Measurements from ENCODE around the gene SLC47A2.

Gene SLC47A2

DNA sequence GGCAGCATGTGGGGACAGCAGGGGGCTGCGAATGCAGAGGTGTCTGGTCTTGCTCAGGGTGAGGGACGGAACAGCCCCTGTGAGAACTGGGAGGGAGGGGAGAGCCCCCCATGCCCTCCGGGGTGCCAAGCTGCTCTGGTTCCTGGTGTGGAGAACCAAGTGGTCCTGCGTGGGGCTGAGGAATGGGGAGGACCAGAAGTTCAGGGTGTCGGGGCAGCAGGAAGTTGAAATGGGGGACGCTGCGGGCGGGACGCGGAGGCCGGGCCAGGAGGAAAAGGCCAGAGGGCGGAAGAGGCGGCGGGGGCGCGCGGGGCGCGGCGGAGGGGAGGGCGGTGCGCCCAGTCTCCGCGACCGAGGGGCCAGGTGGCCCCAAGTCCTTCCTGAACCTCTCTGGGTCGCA lies 28.1 kb upstream of the SLC47A2 start:
- TF ChIP-seq EZH2phosphoT487 (IDR thresholded peaks at IDR 0.05; ENCODE audit: borderline replicate concordance), result no peak
- H3K9ac ChIP-seq (ENCODE audit: low read depth, low read length, poor library complexity, severe bottlenecking), result no peak overlapping the region
- no peak overlapping the region for H3K4me2 ChIP-seq (ENCODE audit: low read depth, low read length, poor library complexity, severe bottlenecking)
- H3K9me2 ChIP-seq (replicated peaks; ENCODE audit: low read depth, low read length), result no peaks in the 10 kb centered on the region
- no peaks in the 10 kb centered on the region for H3K9me3 ChIP-seq (ENCODE audit: insufficient read depth, low read depth, low read length)
- H3K36me3 ChIP-seq (ENCODE audit: insufficient read depth, low read length), result no peaks in the 10 kb centered on the region
- H3K4me3 ChIP-seq (ENCODE audit: low read length, poor library complexity, severe bottlenecking), result no peak overlapping the region
- H3K79me2 ChIP-seq (ENCODE audit: insufficient read depth, low read length), result no peaks in the 10 kb centered on the region
- no peaks in the 10 kb centered on the region for H3K27me3 ChIP-seq (ENCODE audit: insufficient read depth, low read length, poor library complexity, severe bottlenecking)
- no peaks in the 10 kb centered on the region for H3K4me1 ChIP-seq (ENCODE audit: insufficient read depth, low read length, poor library complexity, severe bottlenecking)
- no peaks in the 10 kb centered on the region for H4K20me1 ChIP-seq (ENCODE audit: insufficient read depth, low read length, poor library complexity, severe bottlenecking)
- H2AFZ ChIP-seq (ENCODE audit: low read length), result no peak overlapping the region
- no peaks in the 10 kb centered on the region for H3F3A ChIP-seq (ENCODE audit: low read depth)

DNA sequence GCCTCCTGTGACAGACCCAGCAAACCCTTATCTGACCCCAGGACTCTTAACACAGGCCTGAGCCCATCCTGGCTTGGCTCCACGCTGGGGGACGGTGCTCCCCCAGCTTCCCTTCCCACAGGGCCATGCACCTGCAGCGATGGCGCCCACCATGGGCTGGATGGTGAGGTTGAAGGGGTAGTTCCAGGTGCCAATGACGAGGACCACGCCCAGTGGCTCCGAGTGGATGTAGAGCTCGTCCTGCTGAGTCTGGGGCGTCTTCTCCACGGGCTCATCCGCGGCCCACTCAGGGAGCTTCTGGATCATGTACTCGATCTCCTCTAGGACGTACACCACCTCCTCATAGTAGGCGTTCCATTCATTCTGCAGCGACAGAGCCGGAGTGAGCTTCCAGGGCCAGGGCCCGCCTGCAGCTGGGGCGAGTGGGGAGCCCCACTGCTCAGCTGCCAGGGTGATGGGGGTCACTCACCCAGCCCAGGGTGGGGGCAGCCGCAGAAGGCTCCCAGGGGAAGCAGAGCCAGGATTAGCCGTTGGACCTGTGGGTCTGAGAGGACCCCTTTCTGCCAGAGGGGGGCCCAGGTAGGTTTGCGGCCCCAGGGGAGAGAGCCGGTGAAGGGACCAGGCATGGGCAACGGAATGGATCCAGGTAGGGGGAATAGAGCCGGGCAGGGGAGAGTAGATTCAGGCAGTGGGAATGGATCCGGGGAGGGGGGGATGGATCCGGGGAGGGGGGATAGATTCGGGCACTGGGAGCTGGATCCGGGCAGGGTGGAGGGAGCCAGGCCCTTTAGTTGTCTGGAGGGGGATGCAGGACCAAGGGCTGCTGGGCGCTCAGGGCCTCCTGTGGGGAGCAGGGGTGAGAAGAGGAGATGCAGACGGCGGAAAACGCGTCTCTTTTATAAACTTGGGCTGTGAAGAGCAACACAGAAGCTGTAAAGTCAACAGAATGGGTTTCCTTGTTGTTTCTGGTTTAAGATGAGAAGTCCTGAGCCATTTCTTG lies 27.0 kb upstream of the SLC47A2 start:
- no peaks in the 10 kb centered on the region for H3K79me2 ChIP-seq (ENCODE audit: insufficient read depth, low read length)
- TF ChIP-seq, protein P1, sequence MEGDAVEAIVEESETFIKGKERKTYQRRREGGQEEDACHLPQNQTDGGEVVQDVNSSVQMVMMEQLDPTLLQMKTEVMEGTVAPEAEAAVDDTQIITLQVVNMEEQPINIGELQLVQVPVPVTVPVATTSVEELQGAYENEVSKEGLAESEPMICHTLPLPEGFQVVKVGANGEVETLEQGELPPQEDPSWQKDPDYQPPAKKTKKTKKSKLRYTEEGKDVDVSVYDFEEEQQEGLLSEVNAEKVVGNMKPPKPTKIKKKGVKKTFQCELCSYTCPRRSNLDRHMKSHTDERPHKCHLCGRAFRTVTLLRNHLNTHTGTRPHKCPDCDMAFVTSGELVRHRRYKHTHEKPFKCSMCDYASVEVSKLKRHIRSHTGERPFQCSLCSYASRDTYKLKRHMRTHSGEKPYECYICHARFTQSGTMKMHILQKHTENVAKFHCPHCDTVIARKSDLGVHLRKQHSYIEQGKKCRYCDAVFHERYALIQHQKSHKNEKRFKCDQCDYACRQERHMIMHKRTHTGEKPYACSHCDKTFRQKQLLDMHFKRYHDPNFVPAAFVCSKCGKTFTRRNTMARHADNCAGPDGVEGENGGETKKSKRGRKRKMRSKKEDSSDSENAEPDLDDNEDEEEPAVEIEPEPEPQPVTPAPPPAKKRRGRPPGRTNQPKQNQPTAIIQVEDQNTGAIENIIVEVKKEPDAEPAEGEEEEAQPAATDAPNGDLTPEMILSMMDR (conservative IDR thresholded peaks at IDR 0.05; ENCODE audit: low read length), result no peak
- no peak for TF ChIP-seq EZH2phosphoT487 (IDR thresholded peaks at IDR 0.05; ENCODE audit: borderline replicate concordance)
- no peaks in the 10 kb centered on the region for H3K4me1 ChIP-seq (ENCODE audit: insufficient read depth, low read length, poor library complexity, severe bottlenecking)
- H3K9me3 ChIP-seq (ENCODE audit: insufficient read depth, low read depth, low read length), result no peaks in the 10 kb centered on the region
- no peak overlapping the region for H3K4me2 ChIP-seq (ENCODE audit: low read depth, low read length, poor library complexity, severe bottlenecking)
- H3F3A ChIP-seq (ENCODE audit: low read depth), result no peaks in the 10 kb centered on the region
- H3K27me3 ChIP-seq (ENCODE audit: insufficient read depth, low read length, poor library complexity, severe bottlenecking), result no peaks in the 10 kb centered on the region
- H3K9ac ChIP-seq (ENCODE audit: low read depth, low read length, poor library complexity, severe bottlenecking), result no peak overlapping the region
- H4K20me1 ChIP-seq (ENCODE audit: insufficient read depth, low read length, poor library complexity, severe bottlenecking), result no peaks in the 10 kb centered on the region
- H3K9me2 ChIP-seq (replicated peaks; ENCODE audit: low read depth, low read length), result no peaks in the 10 kb centered on the region
- H3K4me3 ChIP-seq (ENCODE audit: low read length, poor library complexity, severe bottlenecking), result no peak overlapping the region
- no peaks in the 10 kb centered on the region for H3K36me3 ChIP-seq (ENCODE audit: insufficient read depth, low read length)
- H2AFZ ChIP-seq (ENCODE audit: low read length), result no peak overlapping the region

DNA sequence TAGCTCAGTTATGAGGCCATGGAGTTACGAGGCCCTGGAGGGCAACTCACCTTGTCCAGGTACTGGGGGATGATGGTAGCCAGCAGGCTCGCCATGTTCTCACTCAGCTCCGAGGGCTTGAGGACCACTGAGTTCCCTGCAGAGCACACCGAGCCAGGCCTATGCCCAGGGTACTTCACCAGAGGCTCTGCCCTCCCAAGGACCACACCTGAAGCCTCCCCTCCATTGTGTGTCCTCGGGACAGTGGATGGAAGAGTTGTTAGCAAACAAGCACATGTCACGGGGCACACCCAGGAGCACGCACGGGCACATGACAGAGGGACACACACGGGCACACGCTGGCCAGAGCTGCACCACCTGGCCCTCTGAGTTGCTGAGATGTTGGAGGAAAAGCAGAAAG lies 26.1 kb upstream of the SLC47A2 start:
- Histone ChIP-seq H2AFZ (ENCODE audit: low read length) (no peak overlapping the region), H3K4me1 (ENCODE audit: insufficient read depth, low read length, poor library complexity, severe bottlenecking) (no peaks in the 10 kb centered on the region), H3K9me3 (ENCODE audit: insufficient read depth, low read depth, low read length) (no peaks in the 10 kb centered on the region), H3K4me2 (ENCODE audit: low read depth, low read length, poor library complexity, severe bottlenecking) (no peak overlapping the region), H3K9ac (ENCODE audit: low read depth, low read length, poor library complexity, severe bottlenecking) (no peak overlapping the region), H3K9me2 (replicated peaks; ENCODE audit: low read depth, low read length) (no peaks in the 10 kb centered on the region), H3K36me3 (ENCODE audit: insufficient read depth, low read length) (no peaks in the 10 kb centered on the region), H4K20me1 (ENCODE audit: insufficient read depth, low read length, poor library complexity, severe bottlenecking) (no peaks in the 10 kb centered on the region), H3K27me3 (ENCODE audit: insufficient read depth, low read length, poor library complexity, severe bottlenecking) (no peaks in the 10 kb centered on the region), H3F3A (ENCODE audit: low read depth) (no peaks in the 10 kb centered on the region), H3K4me3 (ENCODE audit: low read length, poor library complexity, severe bottlenecking) (no peak overlapping the region), H3K79me2 (ENCODE audit: insufficient read depth, low read length) (no peaks in the 10 kb centered on the region)
- TF ChIP-seq, protein P1 (conservative IDR thresholded peaks at IDR 0.05; ENCODE audit: low read length), result no peak
- TF ChIP-seq EZH2phosphoT487 (IDR thresholded peaks at IDR 0.05; ENCODE audit: borderline replicate concordance), result no peak

Measured in Loucy (cell line).